Measurements from ENCODE around the gene PHKB. TPM values are rescaled to one million over a fixed set of nuclear protein-coding genes. Genes with fewer than 3 reads are reported as not detected.

Gene PHKB
- total and polyA plus RNA-seq, 3 donors from 2014 or later, result 66.7 to 168 (median 136) TPM

GRCh38 chr16:47712276-47713224, 251.4 kb downstream of the PHKB start:
- H3K36me3 ChIP-seq (ENCODE audit: low read depth, missing control alignments), result no peaks in the 10 kb centered on the region
- 85 to 88% methylated on average over 13 to 17 of the region's 17 CpGs for WGBS, 2 donors
- H3K4me3 ChIP-seq, result no peak overlapping the region
- no peaks in the 10 kb centered on the region for H3K27me3 ChIP-seq
- TF ChIP-seq, protein P1, sequence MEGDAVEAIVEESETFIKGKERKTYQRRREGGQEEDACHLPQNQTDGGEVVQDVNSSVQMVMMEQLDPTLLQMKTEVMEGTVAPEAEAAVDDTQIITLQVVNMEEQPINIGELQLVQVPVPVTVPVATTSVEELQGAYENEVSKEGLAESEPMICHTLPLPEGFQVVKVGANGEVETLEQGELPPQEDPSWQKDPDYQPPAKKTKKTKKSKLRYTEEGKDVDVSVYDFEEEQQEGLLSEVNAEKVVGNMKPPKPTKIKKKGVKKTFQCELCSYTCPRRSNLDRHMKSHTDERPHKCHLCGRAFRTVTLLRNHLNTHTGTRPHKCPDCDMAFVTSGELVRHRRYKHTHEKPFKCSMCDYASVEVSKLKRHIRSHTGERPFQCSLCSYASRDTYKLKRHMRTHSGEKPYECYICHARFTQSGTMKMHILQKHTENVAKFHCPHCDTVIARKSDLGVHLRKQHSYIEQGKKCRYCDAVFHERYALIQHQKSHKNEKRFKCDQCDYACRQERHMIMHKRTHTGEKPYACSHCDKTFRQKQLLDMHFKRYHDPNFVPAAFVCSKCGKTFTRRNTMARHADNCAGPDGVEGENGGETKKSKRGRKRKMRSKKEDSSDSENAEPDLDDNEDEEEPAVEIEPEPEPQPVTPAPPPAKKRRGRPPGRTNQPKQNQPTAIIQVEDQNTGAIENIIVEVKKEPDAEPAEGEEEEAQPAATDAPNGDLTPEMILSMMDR (IDR thresholded peaks at IDR 0.05), result no peak
- no peaks in the 10 kb centered on the region for H3K4me1 ChIP-seq
- DNase-seq, result no peak
- no peak overlapping the region for H3K27ac ChIP-seq
- intact Hi-C loops (cut with DNase I; ENCODE audit: low total_unique reads), result no loop called here
- H3K9me3 ChIP-seq, result no peaks in the 10 kb centered on the region

- H3K36me3 ChIP-seq (ENCODE audit: low read depth, missing control alignments), result no peaks in the 10 kb centered on the region
- H3K27ac ChIP-seq, result no peak overlapping the region
- H3K9me3 ChIP-seq, result no peaks in the 10 kb centered on the region
- no peak for TF ChIP-seq POLR2A (IDR thresholded peaks at IDR 0.05)
- TF ChIP-seq, protein P1 (IDR thresholded peaks at IDR 0.05), result no peak
- no peak for DNase-seq
- no peaks in the 10 kb centered on the region for H3K27me3 ChIP-seq
- no peak overlapping the region for H3K4me3 ChIP-seq
- WGBS, 2 donors, result 54 to 61% methylated on average over 6 of the region's 6 CpGs
- intact Hi-C loops (cut with DNase I; ENCODE audit: low total_unique reads), result no loop called here
- H3K4me1 ChIP-seq, result no peaks in the 10 kb centered on the region
Observed at GRCh38 chr16:47713225-47713595, 252.1 kb downstream of the PHKB start.

GRCh38 chr16:47715442-47716083, 254.4 kb downstream of the PHKB start:
- H3K27me3 ChIP-seq, result no peaks in the 10 kb centered on the region
- no peak overlapping the region for H3K27ac ChIP-seq
- intact Hi-C loops (cut with DNase I; ENCODE audit: low total_unique reads), result no loop called here
- H3K4me3 ChIP-seq, result no peak overlapping the region
- no peaks in the 10 kb centered on the region for H3K36me3 ChIP-seq (ENCODE audit: low read depth, missing control alignments)
- 74 to 89% methylated on average over 2 of the region's 2 CpGs for WGBS, 2 donors
- no peak for TF ChIP-seq POLR2A (IDR thresholded peaks at IDR 0.05)
- TF ChIP-seq, protein P1 (IDR thresholded peaks at IDR 0.05), result no peak
- H3K4me1 ChIP-seq, result no peaks in the 10 kb centered on the region
- no peak for DNase-seq
- H3K9me3 ChIP-seq, result no peaks in the 10 kb centered on the region

DNA sequence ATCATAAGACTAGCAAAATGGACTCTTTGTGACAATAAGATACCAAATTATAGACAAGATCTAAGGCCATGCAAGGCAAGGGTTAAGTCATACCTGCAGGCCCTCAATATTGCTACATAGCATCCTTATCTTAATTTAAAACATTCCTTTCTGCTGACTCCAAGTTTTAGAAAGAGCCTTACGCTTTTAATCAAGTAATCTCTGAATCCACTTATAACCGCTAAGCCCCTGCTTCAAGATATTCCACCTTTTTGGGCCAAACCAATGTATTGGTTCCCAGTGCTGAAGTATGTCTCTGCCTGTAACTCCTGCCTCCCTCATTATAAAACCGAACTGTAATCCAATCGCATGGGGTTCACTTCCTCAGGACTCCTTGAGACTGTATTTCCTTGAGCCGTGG, 255.4 kb downstream of the PHKB start:
- H3K27ac ChIP-seq, result no peak overlapping the region

More for the DNA sequence above, 255.4 kb downstream of the PHKB start:
- intact Hi-C loops (cut with DNase I; ENCODE audit: low total_unique reads), result no loop called here
- no peaks in the 10 kb centered on the region for H3K36me3 ChIP-seq (ENCODE audit: low read depth, missing control alignments)
- H3K27me3 ChIP-seq, result no peaks in the 10 kb centered on the region
- no peak for DNase-seq
- no peaks in the 10 kb centered on the region for H3K4me1 ChIP-seq
- TF ChIP-seq, protein P1 (IDR thresholded peaks at IDR 0.05), result no peak
- no peak for TF ChIP-seq POLR2A (IDR thresholded peaks at IDR 0.05)
- H3K9me3 ChIP-seq, result no peaks in the 10 kb centered on the region
- 80 to 86% methylated on average over 5 of the region's 5 CpGs for WGBS, 2 donors
- no peak overlapping the region for H3K4me3 ChIP-seq
